ENCODE results near the gene EVPLL.
"Not testable (repeated sequence)": the region's sequence is repeated elsewhere in the genome, so short reads cannot be mapped to it uniquely, and the experiment has no call there.

EVPLL gene

DNA sequence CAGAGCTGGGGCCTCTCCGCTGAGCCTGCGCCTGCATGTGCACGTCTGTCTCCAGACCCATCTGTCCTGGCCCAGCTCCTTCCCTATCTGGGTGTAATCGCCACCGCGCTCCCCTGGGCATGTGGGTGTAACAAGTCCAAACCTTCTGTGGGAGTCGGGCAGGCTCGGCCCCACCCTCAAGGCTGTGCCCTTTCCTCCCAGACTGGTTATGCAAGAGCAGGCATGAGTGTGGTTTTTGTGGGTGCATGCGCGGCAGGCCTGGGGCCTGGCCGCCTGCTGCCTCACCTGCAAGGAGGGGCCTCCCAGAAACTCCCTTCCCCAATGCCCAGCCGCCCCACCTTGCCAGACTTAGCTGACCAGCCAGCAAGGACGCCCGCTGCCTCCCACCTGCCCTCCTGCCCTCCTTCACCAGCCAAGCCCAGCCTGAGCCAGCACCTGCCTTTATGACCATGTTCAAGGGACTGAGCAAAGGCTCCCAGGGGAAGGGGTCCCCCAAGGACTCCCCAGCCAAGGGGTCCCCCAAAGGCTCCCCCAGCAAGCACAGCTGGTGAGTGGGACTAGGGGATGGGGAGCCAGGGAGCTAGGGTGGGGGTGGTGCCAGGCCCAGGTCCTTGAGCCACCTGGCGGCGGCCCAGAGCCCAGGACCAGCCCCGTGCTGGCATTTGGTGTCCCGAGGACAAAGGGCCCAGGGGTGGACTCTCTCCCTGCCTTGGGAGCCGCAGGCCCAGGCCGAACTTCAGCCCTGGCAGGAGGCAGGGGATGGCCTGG lies at the start of gene EVPLL:
EVPLL (plus strand) TSS at position 342 of the 768 bp plus-strand sequence. CDS start 3,160 bp downstream, outside the sequence.
- DNase-seq (ENCODE audit: low read depth): no peak

- no peak for DNase-seq (ENCODE audit: low read depth)
Measured at GRCh38 chr17:18328643-18329204, 48.9 kb upstream of the EVPLL start.

- no peak for DNase-seq (ENCODE audit: low read depth)
Measured at GRCh38 chr17:18331879-18332278, 45.7 kb upstream of the EVPLL start.

DNA sequence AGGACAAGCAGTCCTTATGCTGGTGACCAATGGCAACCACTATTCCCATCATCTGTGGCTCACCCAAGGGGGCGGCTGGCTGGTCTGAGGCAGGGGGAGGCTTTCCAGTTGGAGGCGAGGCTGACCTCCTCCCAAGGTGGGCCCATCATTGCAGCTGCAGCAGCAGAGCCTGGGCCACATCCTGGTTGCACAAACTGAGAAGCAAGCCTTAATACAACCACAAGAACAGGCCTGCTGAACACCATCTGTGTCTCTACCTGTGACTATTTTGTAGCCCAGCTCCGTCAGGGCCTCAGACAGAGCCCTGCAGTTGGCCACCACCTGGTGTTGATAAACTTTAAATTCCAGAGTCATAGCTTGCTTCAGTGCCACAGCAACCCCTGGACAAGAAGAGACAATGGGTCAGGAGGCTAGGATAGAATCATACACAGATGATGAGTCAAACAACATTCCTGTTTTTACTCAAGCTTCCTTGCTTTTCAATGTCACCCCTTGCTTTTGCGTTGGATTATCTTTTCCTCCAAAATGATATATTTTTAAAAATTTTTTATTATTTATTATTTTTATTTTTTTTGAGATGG lies 44.6 kb upstream of the EVPLL start:
- no peak for DNase-seq (ENCODE audit: low read depth)

DNA sequence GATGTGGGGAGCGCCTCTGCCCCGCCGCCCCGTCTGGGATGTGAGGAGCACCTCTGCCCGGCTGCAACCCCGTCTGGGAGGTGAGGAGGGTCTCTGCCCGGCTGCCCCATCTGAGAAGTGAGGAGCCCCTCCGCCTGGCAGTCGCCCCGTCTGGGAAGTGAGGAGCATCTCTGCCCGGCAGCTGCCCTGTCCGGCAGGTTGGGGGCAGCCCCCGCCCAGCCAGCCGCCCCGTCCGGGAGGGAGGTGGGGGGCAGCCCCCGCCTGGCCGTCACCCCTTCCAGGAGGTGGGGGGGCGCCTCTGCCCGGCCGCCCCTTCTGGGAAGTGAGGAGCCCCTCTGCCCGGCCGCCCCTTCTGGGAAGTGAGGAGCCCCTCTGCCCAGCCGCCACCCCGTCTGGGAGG lies 39.4 kb upstream of the EVPLL start:
- not testable (repeated sequence) for DNase-seq (ENCODE audit: low read depth)

GRCh38 chr17:18339933-18340332 lies 37.6 kb upstream of the EVPLL start:
- no peak for DNase-seq (ENCODE audit: low read depth)

- no peak for DNase-seq (ENCODE audit: low read depth)
Measured at GRCh38 chr17:18344021-18344420, 33.6 kb upstream of the EVPLL start.

GRCh38 chr17:18353541-18353940 lies 24.0 kb upstream of the EVPLL start:
- no peak for DNase-seq (ENCODE audit: low read depth)

- peak; percentile 66 for DNase-seq (ENCODE audit: low read depth)
Measured at GRCh38 chr17:18356624-18357023, 21.0 kb upstream of the EVPLL start.

- DNase-seq (ENCODE audit: low read depth): no peak
Measured at GRCh38 chr17:18360518-18360917, 17.1 kb upstream of the EVPLL start.

GRCh38 chr17:18361837-18362697 lies 15.5 kb upstream of the EVPLL start:
- DNase-seq (ENCODE audit: low read depth): no peak

DNA sequence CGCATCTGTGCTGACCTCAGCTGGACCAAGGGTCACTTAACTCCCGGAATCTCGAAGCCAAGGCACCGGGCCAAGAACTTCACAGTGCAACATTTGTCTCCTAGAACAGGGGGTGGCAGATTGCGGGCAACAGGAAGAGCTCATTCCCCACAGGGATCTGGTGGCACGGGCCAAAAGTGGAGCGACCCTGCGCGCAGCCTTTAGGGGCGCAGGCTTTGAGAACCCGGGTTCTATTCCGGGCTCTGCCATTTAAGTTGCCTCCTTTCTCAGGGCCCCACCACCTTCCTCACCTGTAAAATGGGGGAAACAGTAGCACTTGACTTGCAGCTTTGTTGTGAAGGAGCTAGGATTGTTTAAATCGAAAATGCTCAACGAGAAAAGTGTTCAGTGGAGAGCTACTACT lies 14.9 kb upstream of the EVPLL start:
- DNase-seq (ENCODE audit: low read depth): peak; percentile 6

- peak; percentile 67 for DNase-seq (ENCODE audit: low read depth)
Measured at GRCh38 chr17:18363101-18364049, 14.2 kb upstream of the EVPLL start, which contains the start of gene SHMT1. Gene SHMT1, minus strand, starts transcription at chr17:18363550. Its CDS starts 7,569 bp downstream, at chr17:18355981.

GRCh38 chr17:18364166-18364565 lies 13.4 kb upstream of the EVPLL start:
- no peak for DNase-seq (ENCODE audit: low read depth)

- DNase-seq (ENCODE audit: low read depth): no peak
Measured at GRCh38 chr17:18368946-18369345, 8.6 kb upstream of the EVPLL start.

- no peak for DNase-seq (ENCODE audit: low read depth)
Measured at GRCh38 chr17:18370761-18371160, 6.8 kb upstream of the EVPLL start.

- DNase-seq (ENCODE audit: low read depth): no peak
Measured at GRCh38 chr17:18371455-18371854, 6.1 kb upstream of the EVPLL start.

DNA sequence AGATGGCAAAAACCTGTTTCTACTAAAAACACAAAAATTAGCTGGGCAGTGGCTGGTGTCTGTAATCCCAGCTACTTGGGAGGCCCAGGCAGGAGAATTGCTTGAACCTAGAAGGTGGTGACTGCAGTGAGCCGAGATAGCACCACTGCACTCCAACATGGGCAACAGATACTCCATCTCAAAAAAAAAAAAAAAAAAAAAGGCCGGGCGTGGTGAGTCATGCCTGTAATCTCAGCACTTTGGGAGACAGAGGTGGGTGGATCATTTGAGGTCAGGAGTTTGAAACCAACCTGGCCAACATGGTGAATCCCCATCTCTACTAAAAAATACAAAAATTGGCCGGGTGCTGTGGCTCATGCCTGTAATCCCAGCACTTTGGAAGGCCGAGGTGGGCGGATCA lies 4.4 kb upstream of the EVPLL start:
- DNase-seq (ENCODE audit: low read depth): not testable (repeated sequence)

DNA sequence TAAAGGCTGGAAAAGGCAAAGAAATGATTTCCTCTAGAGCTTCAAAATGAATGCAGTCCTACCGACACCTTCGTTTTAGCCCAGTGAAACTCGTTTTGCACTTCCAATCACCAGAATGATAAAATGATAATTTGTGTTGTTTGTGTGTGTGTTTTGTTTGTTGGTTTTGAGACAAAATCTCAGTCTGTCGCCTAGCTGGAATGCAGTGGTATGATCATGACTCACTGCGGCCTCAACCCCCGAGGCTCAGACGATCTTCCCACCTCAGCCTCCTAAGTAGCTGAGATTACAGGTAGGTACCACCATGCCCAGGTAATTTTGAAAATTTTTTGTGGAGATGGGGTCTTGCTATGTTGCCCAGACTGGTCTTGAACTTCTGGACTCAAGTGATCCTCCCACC lies 3.4 kb upstream of the EVPLL start:
- DNase-seq (ENCODE audit: low read depth): no peak

DNA sequence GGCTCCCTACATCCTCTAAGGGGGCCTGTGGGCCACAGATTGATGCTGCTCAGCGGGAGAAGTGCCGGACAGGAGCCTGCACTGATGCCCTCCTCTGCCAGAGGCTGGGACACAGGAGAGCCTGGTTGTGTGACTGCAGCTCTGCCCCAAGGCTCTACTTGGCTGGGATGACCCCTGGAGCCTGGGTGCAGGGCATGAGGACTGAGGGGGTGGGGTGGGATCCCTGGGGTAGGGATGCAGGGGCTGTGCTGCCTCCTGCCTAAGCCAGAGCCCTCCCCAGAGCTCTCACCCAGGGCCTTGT lies 577 bp downstream of the EVPLL start:
- no peak for DNase-seq (ENCODE audit: low read depth)

- DNase-seq (ENCODE audit: low read depth): not testable (repeated sequence)
Measured at GRCh38 chr17:18378614-18379013, 1.0 kb downstream of the EVPLL start.

All from fibroblast of the conjunctiva (primary cell).